EH (cell line): Measurements from ENCODE around the gene PSMD14.

Source experiments
- DNase-seq: peaks from one replicate; pipeline ENCODE4 v3.0.0-alpha.2; 2015; ENCODE audit warnings: low read depth

PSMD14 gene

DNA sequence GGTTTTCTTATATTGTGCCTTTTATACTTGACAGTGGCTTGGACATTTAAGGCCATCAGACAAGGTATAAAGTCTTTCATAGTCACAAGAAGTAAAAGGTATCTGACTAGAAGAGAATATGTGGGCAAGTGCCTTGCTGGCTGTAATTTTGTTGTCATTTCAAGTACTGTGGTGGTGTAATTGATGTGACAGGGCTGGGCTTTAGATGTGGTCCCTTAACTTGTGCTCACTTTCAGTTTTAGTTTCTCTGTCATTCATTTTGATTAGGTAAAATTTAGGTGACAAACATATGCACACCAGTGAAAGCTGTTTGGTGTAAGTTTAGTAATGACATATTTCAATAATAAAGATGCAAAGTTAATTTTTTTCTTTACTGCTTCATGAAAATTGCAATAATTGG lies 76.6 kb downstream of the PSMD14 start:
- no peak for DNase-seq

DNA sequence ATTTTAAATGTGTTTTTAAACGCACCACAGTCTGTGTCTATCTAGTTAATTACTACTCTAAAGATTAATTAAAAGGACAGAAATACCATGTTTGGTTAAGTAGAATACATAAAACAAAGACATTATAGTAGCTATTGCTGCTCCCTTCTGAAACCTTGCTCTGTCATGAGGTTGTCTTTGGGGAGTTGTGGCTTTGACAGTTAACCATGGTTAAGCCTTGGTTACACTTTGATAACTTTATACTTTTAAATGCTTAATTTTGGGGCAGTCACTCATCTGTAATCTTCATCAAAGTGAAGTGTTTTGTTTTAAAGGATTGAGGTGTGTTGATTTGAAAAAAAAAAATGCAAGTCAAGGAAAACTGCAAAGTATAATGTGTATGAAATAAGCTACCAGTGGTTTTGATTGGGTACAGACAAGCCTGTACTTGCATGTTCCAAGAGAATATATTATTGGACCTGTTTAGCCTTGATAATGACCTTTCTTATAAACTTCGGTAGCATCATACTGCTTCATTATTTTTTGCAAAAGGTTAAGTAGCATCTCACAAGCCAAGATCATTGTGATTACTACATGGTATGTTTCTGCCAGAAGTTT lies 78.1 kb downstream of the PSMD14 start:
- DNase-seq: no peak

DNA sequence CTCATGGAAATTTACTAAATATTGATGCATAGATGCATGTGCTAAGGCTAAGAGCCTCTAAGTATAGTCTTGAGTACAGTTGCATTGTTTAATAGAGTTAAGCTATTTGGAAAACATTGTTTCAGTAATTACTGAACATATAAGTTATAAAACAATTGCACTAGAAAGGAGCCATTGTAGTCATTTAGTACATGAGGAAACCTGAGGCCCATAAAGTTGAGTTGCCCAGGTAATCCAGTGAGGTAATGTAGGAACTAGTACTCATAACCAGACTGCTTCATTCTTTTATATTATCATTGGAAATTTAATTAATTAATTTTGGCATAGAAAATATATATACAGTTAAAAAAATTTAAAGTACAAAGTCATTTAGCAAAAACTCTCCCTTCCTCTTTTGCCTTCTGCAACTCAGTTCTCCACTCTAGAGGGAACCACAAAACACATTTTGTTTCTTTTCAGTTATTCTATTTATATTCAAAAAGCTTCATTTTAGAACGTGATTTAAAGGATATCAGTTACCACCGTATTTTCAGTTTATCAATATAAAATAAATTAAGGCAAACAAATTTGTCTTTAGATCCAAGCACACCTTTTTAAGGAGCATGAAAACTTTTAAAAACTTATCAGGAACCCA lies 80.0 kb downstream of the PSMD14 start:
- no peak for DNase-seq

DNA sequence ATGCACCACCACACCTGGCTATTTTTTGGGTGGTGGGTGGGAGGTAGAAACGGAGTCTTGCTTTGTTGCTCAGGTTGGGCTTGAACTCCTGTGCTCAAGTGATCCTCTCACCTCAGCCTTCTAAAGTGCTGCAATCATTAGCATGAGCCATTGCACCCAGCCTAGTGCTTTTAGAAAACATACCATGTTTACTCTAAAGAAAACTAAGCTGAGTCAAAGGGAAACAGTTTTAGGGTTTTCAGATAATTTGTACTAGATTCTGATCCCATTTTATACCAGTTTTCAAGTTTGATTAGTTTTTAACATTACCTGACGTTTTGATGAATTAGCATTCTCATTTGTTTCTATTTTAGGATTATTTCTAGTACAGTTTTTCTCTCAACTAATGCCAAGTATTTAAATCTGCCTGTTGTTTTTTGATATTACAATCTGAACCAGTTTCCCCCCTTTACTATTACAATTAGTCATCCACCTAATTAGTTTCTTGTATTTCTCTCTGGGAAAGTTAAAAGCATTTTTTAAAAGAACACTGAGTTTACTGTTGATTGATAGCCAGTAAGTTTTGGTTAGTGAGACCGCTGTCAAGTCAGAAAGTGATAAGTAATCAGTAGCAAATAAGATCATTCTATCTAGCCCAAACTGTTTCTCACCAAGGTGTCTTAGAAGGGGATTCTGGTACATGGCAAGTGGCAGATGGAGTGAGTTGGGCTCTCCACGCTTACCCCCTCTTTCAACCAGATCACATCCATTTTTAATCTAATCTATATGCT lies 83.7 kb downstream of the PSMD14 start:
- DNase-seq: no peak

DNA sequence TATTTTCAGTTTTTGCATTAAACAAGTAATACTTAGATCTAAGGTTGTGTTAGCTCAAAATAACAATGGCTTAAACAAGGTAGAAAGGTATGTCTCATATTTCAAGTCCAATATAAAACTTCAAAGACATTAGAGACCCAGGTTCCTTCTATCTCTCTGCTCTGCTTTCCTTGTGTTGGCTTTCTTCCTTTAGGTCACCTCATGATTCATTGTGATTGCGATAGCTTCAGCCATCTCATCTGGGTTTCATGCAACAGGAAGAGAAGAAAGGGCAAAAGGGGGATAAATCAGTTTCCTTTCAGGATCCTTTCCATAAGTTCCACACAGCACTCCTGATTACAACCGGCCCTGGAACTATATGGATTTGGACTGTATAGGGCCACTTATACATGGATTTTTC lies 91.9 kb downstream of the PSMD14 start:
- DNase-seq: peak; percentile 26

DNA sequence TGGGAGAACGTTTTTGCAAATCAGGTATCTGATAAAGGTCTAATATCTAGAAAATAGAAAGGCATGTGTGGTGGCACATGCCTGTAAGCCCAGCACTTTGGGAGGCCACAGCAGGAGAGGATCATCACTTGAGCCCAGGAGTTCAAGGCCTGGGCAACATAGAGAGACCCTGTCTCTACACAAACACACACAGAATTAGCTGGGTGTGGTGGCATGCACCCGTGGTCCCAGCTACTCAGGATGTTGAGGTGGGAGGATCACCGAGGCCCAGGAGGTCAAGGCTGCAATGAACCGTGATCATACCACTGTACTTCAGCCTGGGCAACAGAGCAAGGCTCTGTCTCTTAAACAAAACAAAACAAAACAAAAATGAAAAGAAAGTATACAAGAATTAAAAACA lies 94.1 kb downstream of the PSMD14 start:
- DNase-seq: no peak

DNA sequence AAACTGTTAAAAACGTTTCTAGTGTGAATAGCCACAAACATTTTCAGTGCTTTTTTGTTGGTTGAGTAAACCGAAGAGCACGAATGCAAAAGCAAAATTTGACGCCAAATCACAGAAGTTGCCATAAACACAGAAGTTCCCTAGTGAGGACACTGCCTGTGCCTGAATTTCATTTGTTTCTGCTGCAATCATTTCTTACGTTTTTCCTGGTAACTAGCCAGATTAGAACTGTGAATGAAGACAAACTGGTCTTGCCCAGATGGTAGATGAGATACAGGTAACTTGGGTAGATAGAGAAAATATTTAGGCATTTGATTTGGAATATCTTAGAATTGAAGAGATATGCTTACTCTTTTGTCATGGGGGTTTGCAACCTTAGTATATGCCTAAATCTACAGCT lies 98.1 kb downstream of the PSMD14 start:
- no peak for DNase-seq

DNA sequence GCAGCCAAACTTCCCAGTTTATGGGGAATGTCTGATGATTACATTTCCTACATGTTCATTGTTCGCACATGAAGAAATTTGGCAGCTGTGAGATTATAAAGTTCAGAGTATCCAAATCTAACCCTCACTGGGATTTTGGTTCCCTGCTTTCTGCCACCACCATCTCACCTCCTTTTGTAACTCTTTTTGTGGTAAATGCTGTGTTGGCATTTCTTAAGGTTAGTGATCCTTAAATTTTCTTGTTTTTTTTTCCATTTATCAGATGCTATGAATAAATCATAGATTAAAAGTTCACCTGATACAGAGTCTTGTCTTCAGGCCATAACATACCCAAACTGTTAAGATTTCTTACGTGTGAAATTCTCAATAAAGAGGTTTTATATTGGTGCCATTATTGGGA lies 99.4 kb downstream of the PSMD14 start:
- DNase-seq: no peak

DNA sequence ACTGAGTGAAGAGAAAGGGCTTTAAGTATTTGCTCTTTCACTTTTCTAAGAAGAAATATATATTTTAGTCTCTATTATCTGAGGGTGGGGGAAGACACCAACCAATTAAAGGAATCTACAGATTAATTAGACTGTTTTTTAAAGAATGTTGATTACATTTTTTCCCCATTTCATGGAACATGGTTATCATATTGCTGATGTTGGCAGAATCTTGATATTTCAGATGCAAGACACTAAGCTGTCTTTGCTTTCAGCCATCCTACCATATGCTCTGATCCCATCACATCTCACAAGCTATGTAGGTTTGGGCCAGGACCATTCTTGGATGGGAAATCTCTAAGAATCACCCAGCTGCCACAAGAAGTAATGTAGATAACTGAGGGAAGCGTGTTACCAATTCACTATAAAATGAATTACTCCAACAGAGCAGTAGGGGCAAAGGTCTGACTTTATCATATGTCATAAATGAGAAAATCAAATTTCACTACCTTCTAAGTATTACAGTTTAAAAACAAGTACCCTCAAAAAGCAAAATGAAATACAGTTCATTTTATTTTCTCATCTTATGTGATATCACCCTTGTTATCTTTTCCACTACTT lies 101.2 kb downstream of the PSMD14 start:
- DNase-seq: no peak

DNA sequence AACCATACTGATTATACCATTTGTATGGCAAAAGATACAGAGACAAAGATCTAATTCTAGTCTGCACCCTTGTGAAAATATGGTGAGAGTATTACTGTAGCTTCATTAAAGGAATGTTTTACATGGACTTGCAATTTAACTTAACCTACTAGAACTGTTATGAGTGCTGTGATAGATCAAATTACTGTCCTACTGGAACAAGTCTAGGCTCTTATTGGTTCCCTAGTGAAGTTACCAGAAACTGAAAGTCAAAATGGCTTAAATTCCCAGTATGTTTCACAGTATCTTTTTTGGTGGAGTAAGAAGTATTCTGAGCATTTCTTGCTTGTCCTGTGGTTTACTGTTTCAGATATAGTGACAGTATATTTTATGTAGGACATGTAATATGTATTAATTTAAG lies 104.1 kb downstream of the PSMD14 start:
- DNase-seq: peak; percentile 53

DNA sequence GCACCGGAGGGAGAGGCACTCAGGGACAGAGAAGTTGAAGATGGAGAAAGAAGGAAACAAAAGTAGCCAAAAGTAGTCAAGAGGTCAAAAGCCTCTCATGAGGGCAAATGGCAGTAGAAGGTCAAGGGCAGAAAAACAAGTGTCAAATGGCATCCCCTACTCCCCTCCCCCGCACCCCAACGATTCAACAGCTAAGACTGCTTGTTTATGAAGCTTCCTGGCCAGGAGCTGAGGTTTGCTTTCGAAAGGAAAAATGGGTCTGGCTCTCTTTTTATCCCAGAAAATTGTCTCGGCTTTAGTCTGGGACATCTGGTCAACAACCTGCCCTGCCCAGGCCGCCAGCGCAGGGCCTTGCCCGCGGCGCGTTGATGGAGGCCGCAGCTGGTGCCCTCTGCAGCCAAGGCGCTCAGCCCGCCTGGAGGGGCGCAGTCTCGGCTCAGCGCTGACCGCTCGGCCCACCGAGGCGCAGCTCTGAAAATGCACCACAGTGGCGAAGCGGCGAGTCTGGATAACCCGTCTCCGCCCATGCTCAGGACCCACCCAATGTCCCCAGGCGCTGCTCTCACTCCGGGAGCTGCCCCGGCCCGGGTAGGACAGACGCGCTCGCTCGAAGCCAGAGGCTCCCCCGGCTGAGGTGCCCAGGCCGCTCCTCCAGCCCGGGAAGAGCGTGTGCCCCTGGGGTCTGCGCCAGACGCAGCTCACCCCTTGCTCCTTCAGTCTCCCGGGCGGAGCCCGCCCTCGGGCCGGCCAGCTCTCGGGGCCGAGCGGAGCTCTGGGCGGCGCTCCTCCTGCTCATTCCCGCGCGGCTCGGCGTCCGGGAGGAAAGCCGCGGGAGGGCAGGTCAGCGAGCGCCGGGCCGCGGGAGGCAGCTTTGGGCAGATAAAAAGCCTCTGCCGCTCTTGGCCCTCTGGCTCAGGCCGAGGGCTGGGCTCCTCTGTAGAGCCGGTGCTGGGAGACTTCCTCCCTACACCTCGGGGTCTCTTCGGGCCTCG lies 106.1 kb downstream of the PSMD14 start:
- peak; percentile 49 for DNase-seq

DNA sequence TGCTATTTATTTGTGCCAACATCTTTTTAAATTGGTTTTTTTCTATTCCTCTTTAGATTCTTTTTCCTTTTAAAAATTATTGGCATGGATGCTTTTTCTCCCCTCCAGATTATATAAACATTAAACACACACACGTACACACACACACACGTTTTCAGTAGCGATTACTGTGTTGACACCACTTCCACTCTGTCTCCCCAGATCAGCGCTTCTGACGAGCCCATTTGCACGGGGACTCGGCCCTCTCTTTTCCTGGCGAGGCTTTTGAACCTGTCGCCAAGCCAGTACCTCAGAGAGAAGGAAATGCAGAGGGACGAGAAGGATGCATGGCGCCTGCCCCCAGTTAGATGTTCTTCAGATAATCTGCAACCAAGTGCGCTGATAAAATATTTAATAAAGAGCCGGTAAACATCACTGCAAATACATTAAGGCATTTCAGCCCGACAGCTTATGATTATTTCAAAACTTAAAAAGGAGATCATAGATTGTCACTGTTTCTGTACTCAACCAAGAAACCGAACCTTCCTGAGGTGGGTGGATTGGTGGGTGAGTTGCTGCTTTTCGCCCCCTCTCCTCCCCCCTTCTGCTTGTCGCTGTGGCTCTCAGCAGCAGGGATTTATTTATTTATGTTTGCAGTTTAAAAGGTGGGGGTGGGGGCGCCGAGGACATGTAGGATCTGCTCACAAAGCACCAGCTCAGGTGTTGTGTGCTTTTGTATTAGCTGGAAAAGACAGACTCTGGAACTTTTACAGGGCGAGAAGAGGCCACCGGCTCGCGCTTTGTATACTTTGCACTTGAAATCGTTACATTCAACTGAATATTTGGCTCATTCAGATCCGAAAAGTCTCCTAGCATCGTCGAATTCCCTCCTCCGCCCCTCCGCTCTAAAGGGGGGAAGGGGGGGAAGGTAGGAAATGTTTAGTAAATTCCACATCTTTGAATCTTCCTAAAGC lies 107.1 kb downstream of the PSMD14 start:
- DNase-seq: no peak

DNA sequence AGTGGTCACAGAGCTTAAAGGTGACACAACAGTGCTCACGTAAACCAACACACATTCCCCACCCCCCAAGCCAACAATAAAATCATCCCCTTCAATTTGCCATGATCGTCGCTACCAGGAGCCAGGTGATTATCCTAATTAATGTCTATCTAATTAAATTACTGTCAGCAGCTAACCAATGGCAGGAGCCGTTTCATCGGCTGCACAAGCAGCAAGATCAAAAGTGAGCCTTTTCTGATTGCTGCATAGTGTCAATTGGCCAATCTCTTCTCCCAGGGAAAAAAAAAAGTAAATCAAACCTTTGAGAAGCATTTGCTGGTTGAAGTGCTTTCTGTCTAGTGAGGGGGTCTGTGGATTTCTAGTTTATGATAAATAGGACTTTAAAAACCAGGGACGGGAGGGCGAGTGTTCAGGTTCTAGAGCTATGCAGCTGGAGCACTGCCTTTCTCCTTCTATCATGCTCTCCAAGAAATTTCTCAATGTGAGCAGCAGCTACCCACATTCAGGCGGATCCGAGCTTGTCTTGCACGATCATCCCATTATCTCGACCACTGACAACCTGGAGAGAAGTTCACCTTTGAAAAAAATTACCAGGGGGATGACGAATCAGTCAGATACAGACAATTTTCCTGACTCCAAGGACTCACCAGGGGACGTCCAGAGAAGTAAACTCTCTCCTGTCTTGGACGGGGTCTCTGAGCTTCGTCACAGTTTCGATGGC lies 107.9 kb downstream of the PSMD14 start, which contains the start of gene TBR1:
TBR1 (plus strand) TSS at position 311 of the 721 bp plus-strand sequence; CDS start at position 425, 114 bp downstream.
- no peak for DNase-seq

DNA sequence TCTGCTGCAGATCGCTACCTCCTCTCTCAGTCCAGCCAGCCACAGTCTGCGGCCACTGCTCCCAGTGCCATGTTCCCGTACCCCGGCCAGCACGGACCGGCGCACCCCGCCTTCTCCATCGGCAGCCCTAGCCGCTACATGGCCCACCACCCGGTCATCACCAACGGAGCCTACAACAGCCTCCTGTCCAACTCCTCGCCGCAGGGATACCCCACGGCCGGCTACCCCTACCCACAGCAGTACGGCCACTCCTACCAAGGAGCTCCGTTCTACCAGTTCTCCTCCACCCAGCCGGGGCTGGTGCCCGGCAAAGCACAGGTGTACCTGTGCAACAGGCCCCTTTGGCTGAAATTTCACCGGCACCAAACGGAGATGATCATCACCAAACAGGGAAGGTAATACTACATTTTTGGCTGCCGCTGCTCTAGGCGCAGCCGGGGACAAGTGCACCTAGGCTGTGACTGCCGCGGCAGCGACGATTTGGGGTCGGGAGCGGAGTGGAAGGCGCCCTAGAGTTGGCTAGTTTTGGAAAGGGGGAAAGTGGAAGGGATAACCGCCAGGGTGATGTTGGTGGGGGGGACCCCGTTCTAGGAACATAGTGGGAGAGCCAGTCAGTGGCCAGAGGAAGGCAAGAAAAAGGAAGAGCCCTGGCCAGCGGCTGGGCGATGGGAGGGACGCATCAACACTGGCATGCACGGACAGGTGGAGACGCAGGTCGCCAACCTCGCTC lies 108.6 kb downstream of the PSMD14 start:
- no peak for DNase-seq

DNA sequence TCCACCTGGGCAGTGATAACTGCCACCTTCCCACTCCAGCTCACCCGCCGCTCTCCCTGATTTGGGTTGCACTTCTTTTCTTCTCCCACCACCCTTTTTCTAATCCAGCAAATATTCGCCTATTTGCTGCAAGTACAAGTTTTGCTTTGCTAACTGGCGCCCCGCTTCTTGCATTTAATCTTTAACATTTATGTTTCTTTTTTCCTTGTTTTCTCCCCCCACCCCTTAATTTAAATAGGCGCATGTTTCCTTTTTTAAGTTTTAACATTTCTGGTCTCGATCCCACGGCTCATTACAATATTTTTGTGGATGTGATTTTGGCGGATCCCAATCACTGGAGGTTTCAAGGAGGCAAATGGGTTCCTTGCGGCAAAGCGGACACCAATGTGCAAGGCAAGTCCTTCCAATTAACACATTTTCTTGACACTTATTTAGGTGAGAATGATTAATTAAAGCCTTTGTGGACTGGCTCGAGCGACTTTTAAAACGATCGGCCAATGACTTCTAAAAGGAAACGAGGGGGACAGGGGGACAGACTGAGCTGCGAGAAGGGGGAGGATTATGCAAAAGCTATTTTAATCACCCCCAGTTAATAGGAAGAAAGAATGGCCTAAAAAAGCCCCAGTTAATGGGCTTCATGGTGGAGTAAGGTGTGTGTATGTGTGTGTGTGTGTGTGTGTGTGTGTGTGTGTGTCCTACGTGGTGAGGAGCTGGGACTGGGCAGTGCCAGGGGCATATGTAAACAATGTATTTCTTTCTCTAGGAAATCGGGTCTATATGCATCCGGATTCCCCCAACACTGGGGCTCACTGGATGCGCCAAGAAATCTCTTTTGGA lies 109.4 kb downstream of the PSMD14 start:
- no peak for DNase-seq

DNA sequence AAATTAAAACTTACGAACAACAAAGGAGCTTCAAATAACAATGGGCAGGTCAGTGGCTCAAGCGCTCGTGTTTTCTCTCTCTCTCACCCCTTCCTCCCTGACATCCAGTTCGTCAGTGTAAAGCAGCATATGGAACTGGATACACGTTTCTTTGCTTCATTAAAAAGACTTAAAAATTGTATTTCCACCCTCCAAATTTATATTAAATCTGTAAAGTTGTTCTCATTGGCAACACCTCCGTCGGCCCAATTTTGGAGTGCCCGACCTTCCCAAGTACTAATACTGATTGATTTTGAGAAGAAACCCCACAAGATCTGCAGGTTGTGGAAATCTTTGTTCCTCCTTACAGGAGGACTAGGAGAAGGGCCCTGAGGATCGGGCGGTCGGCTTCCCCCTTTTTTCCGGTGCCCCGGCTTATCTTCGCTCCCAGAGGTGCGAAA lies 110.1 kb downstream of the PSMD14 start:
- no peak for DNase-seq

DNA sequence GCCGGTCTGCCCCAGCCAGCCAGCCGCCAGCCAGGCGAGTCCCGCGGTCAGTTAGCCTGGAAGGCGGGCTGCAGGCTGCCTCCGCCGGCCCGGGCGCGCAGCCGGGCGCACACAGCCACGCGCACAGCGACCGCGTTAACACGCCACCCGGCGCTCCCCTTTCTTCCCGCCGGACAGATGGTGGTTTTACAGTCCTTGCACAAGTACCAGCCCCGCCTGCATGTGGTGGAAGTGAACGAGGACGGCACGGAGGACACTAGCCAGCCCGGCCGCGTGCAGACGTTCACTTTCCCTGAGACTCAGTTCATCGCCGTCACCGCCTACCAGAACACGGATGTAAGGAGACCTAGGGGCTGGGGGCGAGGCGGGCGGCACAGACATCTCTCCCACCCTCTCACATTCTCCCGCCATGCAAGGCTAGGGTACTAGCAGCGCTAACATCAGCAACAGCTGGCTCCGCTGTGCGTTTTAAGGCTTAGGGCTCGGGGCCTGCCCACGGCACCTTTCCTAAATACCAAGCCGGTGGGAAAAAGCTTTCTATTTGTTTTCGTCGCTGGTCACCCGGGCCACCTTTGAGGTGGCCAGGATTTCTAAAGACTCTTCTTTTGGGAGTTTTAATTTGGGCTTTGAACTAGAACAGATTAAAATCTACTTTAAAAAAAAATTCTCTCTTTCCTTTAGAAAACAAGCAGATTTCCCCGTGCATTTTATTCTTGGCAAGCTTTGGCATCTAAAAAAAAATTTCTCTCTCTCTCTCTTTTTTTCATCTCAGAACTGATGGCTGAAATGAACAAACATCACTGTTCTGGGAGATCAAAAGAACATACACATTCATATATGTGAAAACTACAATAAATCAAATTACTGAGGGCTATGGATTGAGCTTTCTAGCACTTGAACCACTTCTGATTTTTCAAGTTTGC lies 110.8 kb downstream of the PSMD14 start:
- DNase-seq: peak; percentile 25
